Activated CD4-positive, alpha-beta T cell treated with anti-CD3 and anti-CD28 coated beads, Interleukin-2, Interleukin-4, amounts not matched to agents 100 ng/mL and 50 ng/mL, durations not matched to agents 16 hours and 8 hours (primary cell): ENCODE measurements around the gene KCNJ9.
A peak's percentile ranks its signal among the peaks of the same experiment; 100 is the strongest.
"Not testable (repeated sequence)": the region's sequence is repeated elsewhere in the genome, so short reads cannot be mapped to it uniquely, and the experiment has no call there.

Experiments used
- DNase-seq: peaks from one replicate; pipeline ENCODE4 v3.0.0-alpha.2; 2020; ENCODE audit warnings: low spot score

KCNJ9 gene

DNA sequence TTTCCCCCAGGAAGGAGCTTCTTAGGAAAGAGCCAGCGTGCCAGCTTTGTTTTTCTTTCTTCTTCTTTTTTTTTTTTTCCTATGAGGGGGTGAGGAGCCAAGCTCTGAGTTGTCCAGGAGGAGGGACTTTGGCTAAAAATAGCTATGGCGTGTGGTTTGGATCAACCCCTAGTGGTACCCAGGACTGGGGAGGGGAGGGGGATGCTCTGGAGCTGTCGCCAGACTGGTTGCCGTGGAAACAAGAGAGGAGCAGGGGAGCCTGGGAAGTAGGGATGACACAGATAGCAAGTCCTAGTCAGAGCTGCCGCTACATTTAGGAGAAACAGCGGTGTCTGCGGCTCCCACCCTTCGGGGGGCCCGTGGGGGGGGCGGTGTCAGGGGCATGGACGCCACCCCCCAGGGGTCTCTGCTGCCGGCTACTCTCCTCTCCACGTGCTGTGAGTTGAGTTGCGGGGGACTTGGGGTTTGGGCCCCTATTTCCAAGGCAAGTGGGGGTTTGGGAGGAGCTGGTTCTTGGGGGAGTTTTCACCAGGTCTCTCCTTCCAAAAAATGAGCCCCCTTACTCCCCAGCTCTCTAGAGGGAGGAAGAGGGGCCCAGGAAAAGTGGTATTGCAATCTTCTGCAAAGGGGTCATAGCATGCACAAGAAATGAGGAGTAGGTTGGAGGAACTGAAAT, at the start of gene KCNJ9:
TSS of gene KCNJ9 (plus strand) at position 278 of the 676 bp plus-strand sequence. CDS start 2,493 bp downstream, outside the sequence.
- DNase-seq = no peak

DNA sequence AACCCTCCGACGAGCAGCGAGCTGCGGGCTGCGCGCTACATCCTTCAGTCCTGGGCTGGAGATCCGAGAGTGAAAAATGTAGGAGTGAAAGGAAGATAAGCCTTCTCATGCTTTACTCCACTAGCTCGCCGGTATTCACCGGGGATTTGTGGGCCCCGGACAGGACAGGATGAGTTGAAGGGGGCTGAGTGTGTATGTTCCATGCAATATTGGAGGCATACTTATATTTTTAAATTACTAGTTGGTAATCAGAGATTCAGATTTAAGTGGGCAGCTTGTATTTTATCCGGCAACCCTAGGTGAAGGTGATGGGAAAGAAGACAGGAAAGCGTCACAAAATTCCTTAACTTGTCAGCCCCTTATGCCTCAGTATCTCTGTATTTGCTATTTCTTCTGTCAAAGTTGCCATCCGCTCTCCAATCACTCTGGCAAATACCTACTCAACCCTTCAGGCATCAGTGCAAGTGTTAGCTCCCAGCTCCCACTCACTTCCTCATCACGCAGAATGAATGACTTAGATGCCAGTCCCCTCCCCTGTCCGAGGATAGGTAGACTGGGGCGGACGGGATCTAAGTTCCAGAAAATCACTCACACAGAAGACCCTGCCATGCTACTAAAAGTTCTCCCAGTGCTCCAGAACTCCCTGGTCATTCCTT, 49.0 kb upstream of the KCNJ9 start:
- DNase-seq = no peak

DNA sequence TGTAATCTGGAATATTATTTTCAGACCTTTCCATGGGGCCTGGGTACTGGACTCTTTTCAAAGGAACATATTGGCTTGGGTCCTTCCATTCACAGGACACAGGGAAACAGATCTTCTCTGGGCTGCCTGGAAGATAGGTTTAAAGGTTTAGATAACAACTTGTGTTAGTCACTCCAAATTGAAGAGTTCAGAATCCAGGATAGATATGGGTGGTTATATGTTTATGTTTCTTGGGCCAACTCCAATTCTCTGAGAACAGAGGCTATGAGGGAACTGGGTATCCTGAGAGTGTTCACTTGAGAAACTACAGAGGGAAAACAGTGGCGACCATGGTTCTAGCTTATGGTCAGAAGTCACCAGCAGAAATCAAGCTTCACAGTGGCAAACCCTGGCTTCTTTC, 40.9 kb upstream of the KCNJ9 start:
- DNase-seq = no peak

DNA sequence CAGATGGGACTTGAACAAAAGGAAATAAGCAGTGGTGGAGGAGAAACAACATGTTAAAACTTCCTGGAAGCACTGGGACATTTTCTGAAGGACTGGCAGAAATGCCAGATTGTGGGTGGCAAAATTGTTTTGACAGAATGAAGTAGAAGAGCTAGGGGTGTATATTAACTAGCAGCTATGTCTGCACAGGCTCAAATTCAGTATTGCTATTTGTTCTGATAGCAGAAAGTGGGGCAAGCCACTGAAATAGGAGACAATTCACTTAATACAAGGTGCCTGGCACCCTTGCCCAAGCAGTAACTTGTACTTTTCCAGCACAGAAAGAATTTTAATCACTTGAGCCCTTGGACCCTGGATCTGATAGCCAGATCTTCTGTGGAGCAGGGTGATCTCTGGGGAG, 37.8 kb upstream of the KCNJ9 start:
- DNase-seq = no peak

DNA sequence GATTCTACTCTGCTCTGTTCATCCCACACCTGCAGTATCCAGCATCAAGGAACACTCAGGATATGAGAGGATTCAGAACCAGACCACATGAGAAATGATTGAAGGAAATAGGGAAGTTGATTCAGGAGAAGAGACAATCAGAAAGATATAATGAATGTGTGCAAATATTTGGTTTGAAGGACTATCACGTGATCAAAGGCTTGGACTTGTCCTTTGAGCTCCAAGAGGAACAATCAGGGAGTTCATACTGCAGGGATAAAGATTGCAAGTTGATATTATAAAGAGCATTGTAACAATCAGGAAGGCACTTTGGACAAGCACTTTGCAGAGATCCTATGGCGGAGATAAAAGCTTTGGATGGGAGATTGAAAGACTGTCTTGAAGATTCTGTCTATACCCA, 35.7 kb upstream of the KCNJ9 start:
- no peak for DNase-seq

DNA sequence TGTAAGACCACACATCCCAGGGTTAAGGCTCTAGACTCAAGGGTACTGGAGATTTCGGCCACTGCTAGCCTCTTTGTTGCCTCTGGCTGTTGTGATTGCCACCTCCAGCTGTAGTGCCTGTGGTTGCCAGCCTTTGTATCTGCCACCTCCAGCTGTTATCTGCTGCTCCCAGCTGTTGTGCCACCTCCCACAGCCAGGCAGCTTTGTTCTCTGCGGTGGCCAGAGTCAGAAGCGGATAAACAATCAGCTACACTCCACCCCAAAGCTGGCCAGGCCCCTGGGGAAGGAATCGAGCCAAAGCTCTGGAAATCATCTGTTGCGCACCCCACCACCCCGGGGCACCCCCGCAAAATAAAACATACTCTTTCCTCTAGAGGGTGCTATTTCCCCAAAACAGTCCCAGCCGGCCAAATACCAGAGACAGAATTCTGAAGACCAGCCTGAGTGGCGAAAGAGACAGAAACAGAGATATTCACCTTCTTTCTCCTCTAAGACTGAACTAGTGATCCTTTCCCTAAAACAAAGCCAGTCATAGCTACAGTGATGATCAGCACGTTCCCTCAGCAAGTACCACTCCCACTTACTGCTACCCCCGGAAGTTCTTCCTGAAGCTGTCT, 34.7 kb upstream of the KCNJ9 start:
- DNase-seq = peak; percentile 54

DNA sequence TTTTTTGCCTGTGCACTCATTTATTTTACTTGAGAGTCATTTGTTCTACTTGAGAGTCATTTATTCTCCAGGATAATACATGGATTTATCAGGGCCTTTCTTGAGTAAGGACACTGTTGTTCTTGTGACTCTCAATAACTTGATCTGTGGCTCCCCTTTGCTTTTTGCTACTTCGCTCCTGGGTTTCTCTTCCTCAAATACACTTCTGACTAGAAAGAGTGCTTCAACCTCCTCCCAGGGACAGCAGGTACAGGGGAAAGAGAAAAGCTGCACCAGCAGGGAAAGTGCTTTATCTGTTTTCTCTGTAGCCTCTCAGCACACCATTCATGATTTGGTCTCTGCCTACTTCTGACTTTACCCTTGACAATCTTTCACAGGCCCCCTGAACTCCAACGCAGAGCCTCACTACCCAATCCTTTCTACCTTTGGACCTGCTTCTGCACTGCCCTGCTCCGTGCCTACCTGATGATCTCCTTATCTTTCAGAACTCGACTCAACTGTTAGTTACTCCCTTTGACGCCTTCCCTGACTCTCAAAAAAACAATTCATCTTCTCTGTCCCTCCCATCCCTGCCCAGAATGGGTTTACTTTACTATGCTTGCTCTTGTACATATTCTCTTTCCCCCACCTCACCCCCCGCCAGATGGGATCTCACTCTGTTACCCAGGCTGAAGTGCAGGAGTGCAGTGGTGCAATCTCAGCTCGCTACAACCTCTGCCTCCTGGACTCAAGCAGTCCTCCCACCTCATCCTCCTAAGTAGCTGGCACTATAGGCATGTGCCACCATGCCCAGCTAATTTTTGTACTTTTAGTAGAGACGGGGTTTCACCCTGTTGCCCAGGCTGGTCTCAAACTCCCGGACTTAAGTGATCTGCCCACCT, 34.0 kb upstream of the KCNJ9 start:
- DNase-seq = no peak

DNA sequence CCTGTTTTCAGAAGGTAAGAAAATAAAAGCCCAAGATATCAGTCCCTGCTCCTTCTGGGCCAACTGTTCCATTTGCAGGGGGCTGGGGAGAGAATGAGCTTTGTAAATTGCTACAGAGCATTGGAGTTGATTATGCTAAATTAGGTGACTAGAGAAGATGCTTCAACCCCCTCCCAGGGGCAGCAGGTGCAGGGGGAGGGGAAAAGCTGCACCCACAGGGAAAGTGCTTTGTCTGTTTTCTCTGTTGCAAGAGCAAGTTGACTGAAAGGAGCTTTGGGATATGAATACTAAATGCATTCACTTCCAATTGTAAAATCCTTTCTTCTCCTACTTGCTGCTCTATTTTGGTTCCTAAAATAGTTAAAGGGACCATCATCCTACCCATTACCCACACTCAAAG, 33.0 kb upstream of the KCNJ9 start:
- no peak for DNase-seq

DNA sequence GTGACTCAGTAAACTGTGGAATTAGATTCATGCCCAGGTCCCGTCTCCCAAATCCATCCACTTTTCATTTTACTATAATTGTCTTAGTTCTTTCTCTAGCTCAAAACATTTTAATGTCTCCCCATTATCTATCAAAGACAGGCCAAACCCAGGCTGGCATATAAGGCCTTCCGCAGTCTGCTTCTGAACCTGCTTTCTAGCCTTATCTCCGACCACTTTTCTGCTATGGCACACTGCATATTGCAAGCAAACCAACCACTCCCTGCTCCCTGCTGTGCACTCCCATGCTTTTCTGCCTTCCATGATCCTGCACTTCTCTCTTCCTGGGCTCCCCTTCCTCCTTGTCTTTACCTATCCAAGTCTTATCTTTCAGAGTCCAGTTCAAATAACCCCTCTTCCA, 32.2 kb upstream of the KCNJ9 start:
- DNase-seq = no peak

DNA sequence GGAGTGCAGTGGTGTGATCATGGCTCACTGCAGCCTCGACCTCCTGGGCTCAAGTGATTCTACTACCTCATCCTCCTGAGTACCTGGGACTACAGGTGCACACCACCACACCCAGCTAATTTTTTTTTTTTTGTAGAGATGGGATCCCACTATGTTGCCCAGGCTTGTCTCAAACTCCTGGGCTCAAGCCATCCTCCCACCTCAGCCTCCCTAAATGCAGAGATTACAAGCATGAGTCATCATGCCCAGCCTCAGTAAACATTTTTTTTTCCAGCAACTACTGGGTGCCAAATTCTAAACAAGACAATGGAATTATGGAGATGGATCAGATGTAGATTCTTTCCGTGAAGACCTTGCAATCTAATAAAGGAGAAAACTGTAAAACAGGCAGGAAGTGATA, 31.2 kb upstream of the KCNJ9 start:
- DNase-seq = not testable (repeated sequence)

DNA sequence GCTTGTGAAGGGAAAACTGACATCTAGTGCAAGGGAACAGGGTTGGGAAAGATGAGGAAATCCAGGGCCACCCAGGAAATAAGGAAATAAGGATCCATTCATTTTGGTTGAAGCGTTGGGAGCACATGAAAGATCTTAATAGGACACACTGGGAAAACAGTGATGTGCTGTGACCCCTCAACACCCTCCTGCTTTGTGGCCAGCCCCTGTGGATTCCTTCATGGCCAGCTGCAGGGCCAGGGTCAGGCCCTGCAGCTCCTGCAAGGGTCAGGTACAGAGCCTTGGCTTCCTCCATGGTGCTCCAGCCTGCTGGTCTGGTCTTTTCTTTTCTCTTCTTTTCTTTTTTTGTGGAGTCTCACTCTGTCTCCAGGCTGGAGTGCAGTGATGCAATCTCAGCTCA, 30.7 kb upstream of the KCNJ9 start:
- no peak for DNase-seq

DNA sequence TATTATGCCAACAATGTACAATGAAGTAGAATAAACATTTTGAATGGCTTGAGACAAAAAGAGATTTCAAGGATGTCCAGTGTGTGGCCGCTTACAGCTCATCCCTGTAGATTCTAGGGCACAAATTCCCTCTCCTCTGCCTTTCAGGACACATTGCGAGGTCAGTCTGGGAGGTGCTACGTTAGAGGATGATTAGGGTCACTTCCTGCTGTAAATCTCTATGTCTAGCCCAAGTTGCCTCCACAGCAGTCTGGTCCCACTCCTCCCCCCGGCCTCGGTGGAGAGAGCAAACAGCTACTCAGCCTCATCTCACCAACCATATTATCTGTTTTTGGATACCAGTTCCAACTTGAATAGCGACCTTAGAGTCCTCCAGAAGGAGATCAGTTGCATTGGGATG, 28.4 kb upstream of the KCNJ9 start:
- DNase-seq = no peak

DNA sequence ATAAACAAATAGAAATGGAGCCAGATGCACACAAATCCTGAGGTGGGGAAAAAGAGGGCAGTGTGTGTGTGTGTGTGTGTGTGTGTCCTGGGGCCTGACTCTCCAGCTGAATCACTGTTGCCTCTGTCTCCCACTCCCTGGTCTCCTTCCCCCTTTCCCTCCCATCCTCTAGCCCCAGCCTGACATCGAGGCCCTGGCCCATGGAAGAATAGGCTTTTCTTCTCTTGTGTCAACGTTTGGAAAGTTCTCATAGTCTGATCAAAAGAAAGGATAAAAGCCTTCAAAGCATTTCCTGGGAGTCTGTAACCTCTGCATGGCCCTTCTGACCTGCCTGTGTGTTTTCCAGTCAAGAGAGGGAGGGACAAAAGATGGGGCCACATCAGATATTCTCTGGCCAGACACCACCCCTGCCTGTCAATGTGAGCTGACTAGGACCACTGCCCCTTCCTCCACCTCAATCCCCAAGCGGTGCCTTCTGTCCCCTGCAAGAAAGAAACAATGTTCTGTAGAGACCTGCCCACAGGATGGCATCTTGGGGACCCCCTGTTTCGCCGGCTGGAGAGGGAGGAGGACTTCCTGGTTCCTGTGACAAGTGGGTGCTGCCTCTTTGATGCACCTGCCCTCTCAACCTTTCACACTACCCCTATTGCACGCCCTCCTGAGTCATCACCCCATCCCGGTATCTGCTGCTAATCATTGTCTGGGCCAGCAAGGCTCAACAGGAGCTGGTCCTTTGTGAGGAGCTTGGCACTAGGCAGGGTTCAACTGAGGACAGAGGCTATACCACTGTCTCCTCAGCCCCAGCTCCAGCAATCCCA, 27.6 kb upstream of the KCNJ9 start:
- DNase-seq = no peak

DNA sequence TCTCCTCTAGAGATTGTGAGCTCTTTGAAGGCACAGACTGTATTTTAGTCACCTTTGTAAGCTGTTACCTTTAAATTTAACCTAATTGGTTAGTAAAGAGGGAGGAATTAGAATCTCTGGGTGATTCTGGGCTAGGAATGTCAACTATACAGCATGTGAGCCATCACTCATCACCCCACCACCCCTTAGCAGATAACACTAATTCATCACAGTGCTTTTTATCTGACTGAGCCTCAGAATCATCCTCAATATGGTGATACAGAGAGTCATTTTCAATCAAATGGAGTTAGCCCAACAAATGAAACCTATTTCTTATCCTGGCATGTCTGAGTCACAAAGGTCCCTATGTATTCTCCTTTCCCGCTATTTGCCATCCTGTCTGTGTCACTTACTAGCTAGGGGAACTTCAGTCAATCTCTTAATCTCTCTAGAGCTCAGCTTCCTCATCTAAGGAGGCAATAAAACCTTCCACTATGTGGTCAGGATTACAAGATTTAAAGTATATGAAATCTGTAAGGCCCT, 24.6 kb upstream of the KCNJ9 start:
- no peak for DNase-seq

DNA sequence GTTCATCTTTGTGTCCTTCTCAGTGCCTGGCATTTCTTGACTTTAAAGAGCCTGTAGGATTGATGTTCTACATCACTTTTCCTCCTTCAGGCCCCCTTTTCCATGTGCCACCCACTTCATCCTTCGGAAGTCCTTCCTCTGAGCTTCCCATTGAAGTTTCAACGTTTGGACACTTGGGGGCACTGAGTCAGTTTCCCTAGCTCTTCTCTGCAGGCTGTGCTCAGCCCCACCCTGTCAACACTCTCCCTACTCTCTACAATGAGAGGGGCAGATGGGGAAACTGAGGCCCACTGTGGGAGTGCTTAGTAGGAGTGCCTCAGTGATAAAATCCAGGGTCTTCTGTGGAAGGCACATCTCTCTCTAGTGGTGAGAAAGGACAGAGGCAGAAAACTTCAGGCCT, 23.3 kb upstream of the KCNJ9 start:
- DNase-seq = no peak

DNA sequence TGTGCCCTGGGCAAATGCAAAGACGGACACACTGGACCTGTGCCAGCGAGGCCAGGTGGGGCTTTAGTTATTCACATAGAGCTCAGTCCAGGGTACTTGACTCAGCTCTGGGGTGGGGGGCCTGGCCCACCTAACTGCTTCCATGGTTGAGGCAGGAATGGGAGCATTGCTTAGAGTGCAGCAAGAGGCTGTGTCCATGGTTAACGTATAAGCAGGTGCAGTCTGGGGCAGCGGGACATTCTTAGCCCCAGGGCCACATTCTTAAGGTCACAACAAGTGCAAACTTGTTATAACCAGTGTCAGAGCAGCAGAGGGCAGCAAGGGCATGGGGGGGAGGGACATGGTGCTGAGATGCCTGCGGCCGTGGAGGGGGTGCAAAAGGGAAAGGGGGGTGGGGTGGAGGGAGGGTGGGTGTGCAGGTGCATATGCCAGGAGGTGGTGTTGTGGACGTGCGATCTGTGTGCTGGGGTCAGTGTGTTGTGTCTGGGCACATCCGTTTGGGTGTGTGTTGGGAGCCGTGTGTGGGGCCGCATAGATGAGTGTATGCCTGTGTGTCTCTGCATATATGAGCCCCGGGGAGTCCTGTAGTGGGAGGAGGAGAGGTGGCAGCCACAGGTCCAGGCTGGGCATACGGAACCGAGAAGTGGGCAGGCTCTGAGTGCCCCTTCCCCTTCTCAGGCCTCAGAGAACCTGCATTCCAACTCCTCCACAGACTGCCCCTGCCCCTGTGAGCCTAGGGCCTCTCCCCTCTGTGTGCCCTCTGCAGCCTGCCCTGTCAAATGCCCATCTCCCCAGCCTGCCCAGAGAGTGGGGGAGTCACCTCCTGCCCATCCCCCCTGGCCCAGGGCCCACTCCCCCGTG, 19.7 kb upstream of the KCNJ9 start:
- no peak for DNase-seq

DNA sequence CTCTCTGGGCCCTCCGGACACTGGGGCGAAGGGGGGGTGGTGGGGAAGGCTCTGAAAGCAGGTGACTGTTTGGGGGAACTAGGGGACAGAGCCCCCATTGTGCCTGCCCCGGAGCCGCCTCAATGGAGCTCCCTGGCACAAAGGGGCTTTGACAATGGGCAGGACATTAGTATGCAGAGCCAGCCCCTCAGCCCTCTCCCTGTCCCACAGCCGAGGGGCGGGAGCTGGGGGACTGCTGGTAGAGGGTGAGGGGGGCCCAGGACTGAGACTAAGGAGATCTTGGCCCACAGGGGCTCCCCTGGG, 19.2 kb upstream of the KCNJ9 start:
- DNase-seq = no peak

DNA sequence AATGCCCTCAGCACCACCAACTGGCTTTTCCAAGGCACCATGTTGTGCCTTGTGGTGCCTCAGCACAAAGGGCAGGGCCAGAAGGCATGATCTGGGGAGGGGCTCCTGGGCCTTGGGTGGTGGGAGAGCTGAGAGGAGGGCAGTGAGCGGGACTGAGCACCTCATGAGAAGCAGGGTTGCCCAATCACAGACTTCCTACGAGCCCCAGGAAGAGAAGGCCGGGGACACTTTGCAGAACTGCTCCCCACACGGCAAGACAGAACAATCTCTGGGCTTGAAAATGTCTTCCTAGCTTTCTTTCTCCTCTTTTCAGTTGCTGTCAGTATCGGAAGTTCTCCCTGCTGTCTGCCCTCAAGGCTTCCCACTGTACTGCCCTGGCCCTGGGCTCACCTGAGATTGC, 18.2 kb upstream of the KCNJ9 start:
- DNase-seq = no peak

DNA sequence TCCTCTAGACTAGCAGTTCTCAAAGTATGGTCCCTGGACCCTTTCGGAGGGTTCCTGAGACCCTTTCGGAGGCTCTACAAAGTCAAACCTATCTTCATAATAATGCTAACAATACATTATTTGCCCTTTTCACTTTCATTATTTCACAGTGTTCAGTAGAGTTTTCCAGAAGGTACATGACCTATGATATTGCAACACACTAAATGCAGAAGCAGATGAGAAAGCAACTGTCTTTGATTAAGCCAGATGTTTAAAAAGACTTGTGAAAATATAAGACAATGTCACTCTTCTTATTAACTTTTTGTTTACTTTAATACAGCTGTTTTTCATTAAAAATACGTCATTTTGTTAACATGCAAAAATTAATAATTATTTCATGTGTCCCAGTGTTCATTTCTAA, 17.2 kb upstream of the KCNJ9 start:
- no peak for DNase-seq

DNA sequence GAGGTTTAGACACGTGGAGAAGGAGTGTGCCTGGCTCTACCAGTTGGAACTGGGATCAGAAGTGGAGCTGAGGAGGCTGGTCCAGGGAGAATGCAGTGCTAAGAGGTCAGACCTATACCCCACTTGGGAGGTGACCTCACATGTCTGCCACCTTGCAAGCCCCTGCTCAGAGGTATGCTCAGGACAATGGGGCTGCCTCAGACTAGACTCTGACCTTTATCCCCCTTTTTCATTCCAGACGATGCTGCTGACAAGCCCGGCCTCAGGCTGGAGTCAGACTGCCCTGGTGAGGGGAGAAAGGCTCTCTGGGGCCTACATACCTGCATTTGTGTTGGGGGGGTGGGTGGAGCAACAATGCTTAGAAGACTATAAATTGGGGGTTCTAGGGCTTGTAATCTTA, 16.6 kb upstream of the KCNJ9 start:
- no peak for DNase-seq
